GM04503 (cell line): ENCODE data around the gene TMPRSS9.

Experiments
- DNase-seq: peaks from one replicate; pipeline ENCODE4 v3.0.0-alpha.2; 2012; ENCODE audit warnings: low read depth

The TMPRSS9 gene

DNA sequence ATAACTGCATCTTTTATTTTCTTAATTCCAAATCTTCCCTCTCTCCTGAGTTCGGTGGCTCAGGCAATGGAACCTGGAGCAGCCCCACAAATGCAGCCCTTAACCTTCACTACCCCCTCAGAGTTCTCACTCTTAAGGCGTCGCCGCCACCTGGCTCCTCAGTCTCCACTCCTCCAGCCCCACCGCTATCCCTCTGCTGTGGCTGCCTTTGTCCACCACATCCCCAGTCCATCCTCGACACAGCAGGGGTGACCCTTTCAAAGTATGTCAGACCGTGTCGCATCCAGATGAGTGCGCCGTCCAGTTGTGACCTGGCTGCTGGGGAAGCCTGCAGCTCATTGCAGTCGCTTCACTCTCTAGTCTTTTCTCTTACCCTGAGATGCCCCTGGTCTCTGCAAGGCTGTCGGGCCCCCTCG lies 30.6 kb upstream of the TMPRSS9 start:
- no peak for DNase-seq

- DNase-seq = no peak
Observed at GRCh38 chr19:2330255-2330631, 29.8 kb upstream of the TMPRSS9 start.

- DNase-seq = no peak
Observed at GRCh38 chr19:2330632-2331284, 29.3 kb upstream of the TMPRSS9 start.

DNA sequence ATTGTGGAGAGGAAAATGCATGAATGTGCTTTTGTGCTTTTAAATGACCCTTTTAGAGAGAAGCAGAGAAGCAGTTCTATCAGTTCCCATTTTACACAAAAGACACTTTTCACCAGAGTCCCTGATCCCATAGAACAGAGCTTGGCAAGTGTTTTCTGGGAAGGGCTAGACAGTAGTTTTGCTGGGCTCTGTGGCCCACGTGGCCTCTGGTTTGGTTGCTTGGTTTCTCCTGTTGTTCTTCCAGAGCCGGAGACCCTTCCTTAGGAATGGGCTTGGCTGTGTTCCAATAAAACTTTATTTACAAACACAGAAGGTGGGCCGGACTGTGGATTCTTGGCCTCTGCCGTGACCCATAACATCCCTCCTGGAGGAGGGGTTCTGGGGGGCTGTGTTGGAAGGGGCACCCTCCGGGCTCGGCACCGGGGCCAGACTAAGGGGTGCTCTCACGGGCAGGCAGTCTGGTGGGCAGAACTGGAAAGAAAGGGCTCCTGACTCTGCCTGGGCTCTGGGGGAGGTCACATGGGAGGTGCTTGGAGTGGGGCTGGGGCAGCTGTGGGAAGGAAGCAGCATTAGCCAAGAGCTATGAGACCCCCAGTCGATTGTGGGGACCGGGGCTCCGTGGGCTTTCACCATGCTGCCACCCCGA lies 28.3 kb upstream of the TMPRSS9 start:
- no peak for DNase-seq

- no peak for DNase-seq
Observed at GRCh38 chr19:2332341-2333026, 27.6 kb upstream of the TMPRSS9 start.

DNA sequence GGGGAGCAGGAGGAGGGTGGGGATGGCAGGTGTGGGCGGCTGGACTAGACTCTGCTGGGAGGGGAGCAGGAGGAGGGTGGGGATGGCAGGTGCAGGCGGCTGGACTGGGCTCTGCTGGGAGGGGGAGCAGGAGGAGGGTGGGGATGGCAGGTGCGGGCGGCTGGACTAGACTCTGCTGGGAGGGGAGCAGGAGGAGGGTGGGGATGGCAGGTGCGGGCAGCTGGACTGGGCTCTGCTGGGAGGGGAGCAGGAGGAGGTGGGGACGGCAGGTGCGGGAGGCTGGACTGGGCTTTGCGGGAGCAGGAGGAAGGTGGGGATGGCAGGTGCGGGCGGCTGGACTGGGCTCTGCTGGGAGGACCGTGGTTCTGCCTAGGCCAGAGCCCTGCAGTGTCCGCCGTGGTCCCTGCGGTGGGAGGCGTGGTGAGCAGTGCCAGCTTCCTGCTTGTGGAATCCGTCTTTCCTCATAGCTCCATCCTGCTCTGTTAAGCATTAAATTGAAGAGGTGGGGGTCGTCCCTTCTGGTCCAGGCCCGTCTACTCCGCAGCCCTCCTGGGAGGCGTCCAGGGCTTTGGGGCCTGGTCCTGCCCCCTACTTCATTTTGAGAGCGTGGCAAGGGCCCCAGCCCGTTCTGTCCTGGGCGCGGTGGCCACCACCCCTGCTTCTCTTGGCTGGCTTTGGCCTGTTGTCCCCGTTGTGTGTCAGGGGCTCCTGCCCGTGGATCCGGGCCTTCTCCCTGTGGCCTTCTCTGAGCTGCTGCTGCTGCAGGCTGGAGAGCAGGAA lies 26.8 kb upstream of the TMPRSS9 start:
- no peak for DNase-seq

DNA sequence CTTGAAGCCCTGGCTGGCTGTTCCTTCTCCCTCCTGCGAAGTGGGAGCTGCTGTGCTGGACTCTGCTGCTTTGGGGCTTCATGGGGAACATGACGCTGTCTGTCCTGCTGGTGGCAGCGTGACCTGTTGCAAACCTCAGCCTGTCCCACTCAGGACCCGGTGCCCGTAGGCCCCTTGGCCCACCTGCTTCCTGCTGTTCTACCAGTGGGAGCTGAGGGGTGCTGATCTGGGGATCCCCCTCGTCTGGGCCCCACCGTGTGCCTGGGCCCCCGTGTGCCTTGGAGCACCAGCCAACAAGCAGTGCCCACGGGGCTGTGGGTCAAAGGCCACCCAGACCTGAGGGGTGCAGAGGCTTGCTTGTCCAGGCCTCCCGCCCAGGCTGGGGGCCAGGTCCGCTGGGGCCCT lies 26.3 kb upstream of the TMPRSS9 start:
- no peak for DNase-seq

DNA sequence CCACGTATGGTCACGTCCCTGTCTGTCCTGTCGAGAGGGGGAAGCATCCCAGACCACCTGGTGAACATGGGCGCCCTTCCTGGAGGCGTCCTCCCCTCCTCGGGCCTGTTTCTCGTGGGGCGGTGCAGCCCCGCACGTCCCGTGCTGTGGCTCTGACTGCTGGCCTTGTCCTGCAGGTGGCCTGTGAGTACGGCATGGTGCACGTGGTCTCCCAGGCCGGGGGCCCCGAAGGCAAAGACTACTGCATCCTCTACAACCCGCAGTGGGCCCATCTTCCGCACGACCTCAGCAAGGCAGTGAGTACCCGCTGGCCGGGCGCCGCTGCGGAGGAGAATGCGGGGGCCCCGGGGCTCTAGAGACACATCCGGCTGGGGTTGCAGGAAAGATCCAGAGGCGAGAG lies 25.6 kb upstream of the TMPRSS9 start:
- no peak for DNase-seq

DNA sequence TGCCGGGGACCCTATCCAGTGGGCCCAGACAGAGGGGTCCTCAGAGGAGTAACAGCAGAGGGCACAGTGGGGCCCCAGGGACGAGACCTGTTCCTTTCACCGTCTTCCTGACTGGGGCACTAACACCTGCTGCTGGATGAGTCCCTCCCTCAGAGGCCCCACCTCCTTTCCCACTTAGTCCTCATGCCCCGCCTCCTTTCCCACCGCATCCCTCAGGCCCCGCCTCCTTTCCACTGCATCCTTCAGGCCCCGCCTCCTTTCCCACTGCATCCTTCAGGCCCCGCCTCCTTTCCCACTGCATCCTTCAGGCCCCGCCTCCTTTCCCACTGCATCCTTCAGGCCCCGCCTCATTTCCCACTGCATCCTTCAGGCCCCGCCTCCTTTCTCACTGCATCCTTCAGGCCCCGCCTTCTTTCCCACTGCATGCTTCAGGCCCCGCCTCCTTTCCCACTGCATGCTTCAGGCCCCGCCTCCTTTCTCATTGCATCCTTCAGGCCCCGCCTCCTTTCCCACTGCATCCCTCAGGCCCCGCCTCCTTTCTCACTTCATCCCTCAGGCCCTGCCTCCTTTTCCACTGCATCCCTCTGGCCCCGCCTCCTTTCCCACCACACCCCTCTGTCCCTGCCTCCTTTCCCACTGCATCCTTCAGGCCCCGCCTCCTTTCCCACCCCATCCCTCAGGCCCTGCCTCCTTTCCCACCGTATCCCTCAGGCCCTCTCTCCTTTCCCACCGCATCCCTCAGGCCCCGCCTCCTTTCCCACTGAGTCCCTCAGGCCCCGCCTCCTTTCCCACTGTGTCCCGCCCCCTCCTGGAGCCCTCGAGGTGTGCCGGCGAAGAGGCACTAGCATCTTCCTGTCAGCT lies 24.8 kb upstream of the TMPRSS9 start:
- no peak for DNase-seq

DNA sequence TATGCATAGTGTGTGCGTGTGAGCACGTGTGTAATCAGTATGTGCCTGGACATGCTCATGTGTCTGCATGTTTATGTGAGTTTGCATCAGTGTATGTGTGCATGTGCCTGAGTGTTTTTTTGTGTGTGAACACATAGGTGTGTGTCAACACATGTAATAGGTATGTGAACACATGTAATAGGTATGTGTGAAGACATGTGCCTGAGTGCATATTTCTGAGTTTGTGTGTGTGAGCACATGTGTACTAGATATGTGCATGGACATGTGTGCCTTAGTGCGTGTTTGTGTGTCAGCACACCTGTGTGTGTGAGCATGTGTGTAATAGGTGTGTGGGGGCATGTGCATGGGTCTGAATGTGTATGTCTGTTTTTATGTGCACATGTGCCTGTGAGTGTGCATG lies 24.2 kb upstream of the TMPRSS9 start:
- DNase-seq = no peak

- no peak for DNase-seq
Observed at GRCh38 chr19:2336528-2337328, 23.3 kb upstream of the TMPRSS9 start.

DNA sequence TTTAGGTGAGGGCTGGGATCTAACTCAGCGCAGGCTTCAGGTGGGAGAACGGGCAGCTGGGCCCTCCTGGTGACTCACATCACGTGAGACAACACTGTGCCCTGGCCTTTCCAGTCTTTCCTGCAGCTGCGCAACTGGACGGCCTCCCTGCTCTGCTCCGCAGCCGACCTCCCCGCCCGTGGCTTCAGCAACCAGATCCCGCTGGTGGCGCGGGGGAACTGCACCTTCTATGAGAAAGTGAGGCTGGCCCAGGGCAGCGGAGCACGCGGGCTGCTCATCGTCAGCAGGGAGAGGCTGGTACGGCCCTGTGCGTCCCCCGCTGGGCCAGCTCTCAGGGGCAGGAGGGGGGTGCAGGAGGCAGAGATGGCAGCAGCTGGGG lies 22.7 kb upstream of the TMPRSS9 start:
- DNase-seq = no peak

DNA sequence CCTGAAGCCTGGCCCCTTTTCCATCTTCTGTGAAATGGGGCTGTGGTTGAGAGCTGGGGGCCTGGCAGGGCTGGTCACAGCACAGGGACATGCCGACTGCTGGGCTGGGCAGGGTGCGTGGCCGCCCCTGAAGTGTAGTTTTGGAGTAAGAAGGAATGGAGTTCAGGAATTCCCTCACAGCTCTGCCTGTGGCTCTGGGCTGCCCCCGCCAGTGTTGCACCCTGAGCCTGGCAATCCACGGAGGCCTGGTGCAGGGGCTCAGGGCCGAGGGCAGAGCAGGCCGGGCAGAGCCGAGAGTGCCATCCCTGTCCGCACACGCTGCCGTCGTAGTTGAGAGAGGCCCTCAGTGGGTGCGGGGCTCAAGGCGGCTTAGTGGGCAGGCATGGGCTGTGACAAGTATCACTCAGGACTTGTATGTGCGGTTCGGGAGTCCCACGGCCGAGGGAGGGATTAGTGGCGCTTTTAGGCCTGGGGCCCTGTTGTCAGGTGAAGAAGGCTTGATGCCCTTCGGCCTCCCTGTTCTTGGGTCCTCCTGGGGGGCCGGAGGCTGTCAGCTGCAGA lies 21.9 kb upstream of the TMPRSS9 start:
- DNase-seq = no peak

- no peak for DNase-seq
Observed at GRCh38 chr19:2338751-2339643, 21.1 kb upstream of the TMPRSS9 start.

DNA sequence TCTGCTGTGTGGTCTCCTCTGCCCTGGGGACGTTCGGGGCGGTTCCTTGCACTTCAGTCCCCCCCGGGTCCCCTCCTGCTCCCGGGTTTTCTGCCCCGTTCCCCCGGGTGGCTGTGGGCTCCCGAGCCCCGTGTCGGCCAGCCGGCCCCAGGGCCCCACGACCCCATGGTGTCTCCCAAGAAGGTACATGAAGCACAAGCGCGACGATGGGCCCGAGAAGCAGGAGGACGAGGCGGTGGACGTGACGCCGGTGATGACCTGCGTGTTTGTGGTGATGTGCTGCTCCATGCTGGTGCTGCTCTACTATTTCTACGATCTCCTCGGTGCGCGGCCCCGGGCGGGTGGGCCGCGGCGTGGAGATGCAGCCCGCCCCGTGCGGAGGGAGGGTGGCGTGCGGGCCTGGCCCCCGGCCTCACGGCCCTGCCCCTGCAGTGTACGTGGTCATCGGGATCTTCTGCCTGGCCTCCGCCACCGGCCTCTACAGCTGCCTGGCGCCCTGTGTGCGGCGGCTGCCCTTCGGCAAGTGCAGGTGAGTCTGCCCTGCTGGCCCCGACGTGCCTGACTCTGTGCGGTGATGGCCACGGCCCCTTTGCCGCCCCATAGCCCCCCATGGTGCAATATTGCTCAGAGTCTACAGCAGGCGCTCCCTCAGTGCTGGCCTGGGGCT lies 20.3 kb upstream of the TMPRSS9 start:
- no peak for DNase-seq

GRCh38 chr19:2340496-2341243 lies 19.4 kb upstream of the TMPRSS9 start:
- no peak for DNase-seq

- no peak for DNase-seq
Observed at GRCh38 chr19:2341244-2341751, 18.8 kb upstream of the TMPRSS9 start.

- no peak for DNase-seq
Observed at GRCh38 chr19:2341982-2342381, 18.1 kb upstream of the TMPRSS9 start.
